ENCODE data around the gene SPATA2. TPM values are rescaled to one million over a fixed set of nuclear protein-coding genes. Genes with fewer than 3 reads are reported as not detected.
"Not testable (repeated sequence)": the region's sequence is repeated elsewhere in the genome, so short reads cannot be mapped to it uniquely, and the experiment has no call there.

Gene SPATA2
- 1 to 10 TPM; 7.6 to 7.7 TPM for total RNA-seq

GRCh38 chr20:49915380-49916145, at the start of gene SPATA2:
Gene SPATA2 (minus strand): TSS chr20:49915529. CDS start chr20:49908490, 7,039 bp downstream.
- H3K27ac Mint-ChIP-seq, result peak within 1 kb of the TSS; percentile 100
- ChIA-PET POLR2A (interaction anchor here (0.5 to 1.9 kb wide), 6 partner anchors 17 to 978 kb away, joined by 3 to 9 read pairs (median 3); partner anchors contain the start of gene RNF114), CTCF (interaction anchor here (0.8 to 2.3 kb wide), 7 partner anchors 11 to 307 kb away, joined by 3 to 8 read pairs (median 4); no protein-coding TSS in a partner anchor)
- H3K36me3 Mint-ChIP-seq (ENCODE audit: low read depth), result no peaks in the 10 kb centered on the region
- H3K27me3 Mint-ChIP-seq (ENCODE audit: low read depth), result no peaks in the 10 kb centered on the region
- H3K4me3 Mint-ChIP-seq, result peak within 1 kb of the TSS; percentile 99
- ATAC-seq (peak; percentile 84), DNase-seq (peak; percentile 95)
- H3K4me1 Mint-ChIP-seq (ENCODE audit: low read depth), result peaks cover 31% of the 10 kb centered on the region
- H3K9me3 Mint-ChIP-seq (ENCODE audit: insufficient read depth), result no peaks in the 10 kb centered on the region

- H3K4me1 Mint-ChIP-seq (ENCODE audit: low read depth), result no peaks in the 10 kb centered on the region
- no peaks in the 10 kb centered on the region for H3K9me3 Mint-ChIP-seq (ENCODE audit: insufficient read depth)
- ChIA-PET POLR2A (no interaction called here), CTCF (interaction anchor here (0.7 to 1.3 kb wide), 2 partner anchors 110 to 124 kb away, joined by 3 read pairs; no protein-coding TSS in a partner anchor)
- ATAC-seq, result no peak
- H3K27ac Mint-ChIP-seq, result no peak overlapping the region
- H3K4me3 Mint-ChIP-seq, result no peak overlapping the region
- DNase-seq, result no peak
- no peaks in the 10 kb centered on the region for H3K27me3 Mint-ChIP-seq (ENCODE audit: low read depth)
- H3K36me3 Mint-ChIP-seq (ENCODE audit: low read depth), result peaks cover 13% of the 10 kb centered on the region
These were observed 46.1 kb upstream of the SPATA2 start for GRCh38 chr20:49961413-49961812.

DNA sequence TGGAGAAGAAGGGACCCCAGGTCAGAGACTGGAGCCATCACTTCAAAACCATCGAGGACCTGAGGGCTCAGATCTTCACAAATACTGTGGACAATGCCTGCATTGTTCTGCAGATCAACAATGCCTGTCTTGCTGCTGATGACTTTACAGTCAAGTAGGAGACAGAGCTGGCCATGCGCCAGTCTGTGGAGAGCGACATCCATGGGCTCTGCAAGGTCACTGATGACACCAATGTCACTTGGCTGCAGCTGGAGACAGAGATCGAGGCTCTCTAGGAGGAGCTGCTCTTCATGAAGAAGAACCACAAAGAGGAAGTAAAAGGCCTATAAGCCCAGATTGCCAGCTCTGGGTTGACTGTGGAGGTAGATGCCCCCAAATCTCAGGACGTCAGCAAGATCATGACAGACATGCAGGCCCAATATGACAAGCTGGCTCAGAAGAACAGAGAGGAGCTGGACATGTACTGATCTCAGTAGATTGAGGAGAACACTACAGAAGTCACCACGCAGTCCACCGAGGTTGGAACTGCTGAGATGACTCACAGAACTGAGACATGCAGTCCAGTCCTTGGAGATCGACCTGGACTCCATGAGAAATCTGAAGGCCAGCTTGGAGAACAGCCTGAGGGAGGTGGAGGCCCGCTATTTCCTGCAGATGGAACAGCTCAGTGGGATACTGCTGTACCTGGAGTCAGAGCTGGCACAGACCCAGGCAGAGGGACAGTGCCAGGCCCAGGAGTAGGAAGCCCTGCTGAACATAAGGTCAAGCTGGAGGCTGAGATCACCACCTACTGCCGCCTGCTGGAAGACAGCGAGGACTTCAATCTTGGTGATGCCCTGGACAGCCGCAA, 42.0 kb upstream of the SPATA2 start:
- H3K36me3 Mint-ChIP-seq (ENCODE audit: low read depth), result peaks cover 34% of the 10 kb centered on the region
- H3K27ac Mint-ChIP-seq; DNase-seq; H3K27me3 Mint-ChIP-seq (ENCODE audit: low read depth); POLR2A ChIA-PET; H3K4me3 Mint-ChIP-seq; ATAC-seq; H3K4me1 Mint-ChIP-seq (ENCODE audit: low read depth); H3K9me3 Mint-ChIP-seq (ENCODE audit: insufficient read depth): not testable (repeated sequence)
- CTCF ChIA-PET, result interaction anchor here (1.3 kb wide), 1 partner anchor 129 kb away, joined by 3 read pairs; no protein-coding TSS in a partner anchor

DNA sequence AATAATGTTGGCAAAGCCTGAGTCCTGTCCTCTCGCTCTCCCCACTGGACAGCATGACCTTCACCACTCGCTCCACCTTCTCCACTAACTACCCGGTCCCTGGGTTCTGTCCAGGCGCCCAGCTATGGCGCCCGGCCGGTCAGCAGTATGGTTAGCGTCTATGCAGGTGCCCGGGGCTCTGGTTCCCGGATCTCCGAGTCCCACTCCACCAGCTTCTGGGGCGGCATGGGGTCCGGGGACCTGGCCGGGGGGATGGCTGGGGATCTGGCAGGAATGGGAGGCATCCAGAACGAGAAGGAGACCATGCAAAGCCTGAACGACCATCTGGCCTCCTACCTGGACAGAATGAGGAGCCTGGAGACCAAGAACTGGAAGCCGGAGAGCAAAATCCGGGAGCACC, 41.4 kb upstream of the SPATA2 start:
- DNase-seq (no peak), ATAC-seq (no peak)
- CTCF ChIA-PET, result interaction anchor here (1.3 kb wide), 1 partner anchor 129 kb away, joined by 3 read pairs; no protein-coding TSS in a partner anchor
- peaks cover 38% of the 10 kb centered on the region for H3K36me3 Mint-ChIP-seq (ENCODE audit: low read depth)
- POLR2A ChIA-PET, result no interaction called here
- H3K4me3 Mint-ChIP-seq, result no peak overlapping the region
- H3K27me3 Mint-ChIP-seq (ENCODE audit: low read depth), result no peaks in the 10 kb centered on the region
- H3K27ac Mint-ChIP-seq, result no peak overlapping the region
- H3K4me1 Mint-ChIP-seq (ENCODE audit: low read depth), result no peaks in the 10 kb centered on the region
- no peaks in the 10 kb centered on the region for H3K9me3 Mint-ChIP-seq (ENCODE audit: insufficient read depth)

DNA sequence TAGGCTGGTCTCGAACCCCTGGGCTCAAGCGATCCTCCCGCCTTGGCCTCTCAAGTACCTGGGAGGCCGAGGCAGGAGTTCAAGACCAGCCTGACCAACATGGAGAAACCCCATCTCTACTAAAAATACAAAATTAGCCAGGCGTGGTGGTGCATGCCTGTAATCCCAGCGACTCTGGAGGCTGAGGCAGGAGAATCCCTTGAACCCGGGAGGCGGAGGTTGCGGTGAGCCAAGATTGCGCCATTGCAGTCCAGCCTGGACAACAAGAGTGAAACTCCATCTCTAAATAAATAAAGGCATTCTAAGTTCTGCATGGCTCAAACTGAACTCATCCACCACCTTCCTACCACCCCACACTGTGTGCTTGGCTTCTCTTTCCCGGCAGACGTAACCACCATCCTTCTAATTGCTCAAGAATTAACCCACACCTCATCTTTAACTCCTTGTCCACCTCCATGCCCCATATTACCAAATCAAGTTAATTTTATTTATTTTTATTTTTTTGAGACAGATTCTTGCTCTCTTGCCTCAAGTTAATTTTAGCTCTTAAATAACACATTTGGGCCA, 40.6 kb upstream of the SPATA2 start:
- H3K36me3 Mint-ChIP-seq (ENCODE audit: low read depth), result peaks cover 45% of the 10 kb centered on the region
- H3K4me3 Mint-ChIP-seq; H3K4me1 Mint-ChIP-seq (ENCODE audit: low read depth); POLR2A ChIA-PET; DNase-seq; CTCF ChIA-PET; H3K9me3 Mint-ChIP-seq (ENCODE audit: insufficient read depth); H3K27me3 Mint-ChIP-seq (ENCODE audit: low read depth); H3K27ac Mint-ChIP-seq; ATAC-seq: not testable (repeated sequence)

- ChIA-PET POLR2A (no interaction called here), CTCF (no interaction called here)
- no peak overlapping the region for H3K4me3 Mint-ChIP-seq
- H3K27me3 Mint-ChIP-seq (ENCODE audit: low read depth), result no peaks in the 10 kb centered on the region
- H3K27ac Mint-ChIP-seq, result no peak overlapping the region
- ATAC-seq, result no peak
- no peaks in the 10 kb centered on the region for H3K4me1 Mint-ChIP-seq (ENCODE audit: low read depth)
- peaks cover 52% of the 10 kb centered on the region for H3K36me3 Mint-ChIP-seq (ENCODE audit: low read depth)
- no peaks in the 10 kb centered on the region for H3K9me3 Mint-ChIP-seq (ENCODE audit: insufficient read depth)
- no peak for DNase-seq
These were observed 39.8 kb upstream of the SPATA2 start for GRCh38 chr20:49955167-49955566.

DNA sequence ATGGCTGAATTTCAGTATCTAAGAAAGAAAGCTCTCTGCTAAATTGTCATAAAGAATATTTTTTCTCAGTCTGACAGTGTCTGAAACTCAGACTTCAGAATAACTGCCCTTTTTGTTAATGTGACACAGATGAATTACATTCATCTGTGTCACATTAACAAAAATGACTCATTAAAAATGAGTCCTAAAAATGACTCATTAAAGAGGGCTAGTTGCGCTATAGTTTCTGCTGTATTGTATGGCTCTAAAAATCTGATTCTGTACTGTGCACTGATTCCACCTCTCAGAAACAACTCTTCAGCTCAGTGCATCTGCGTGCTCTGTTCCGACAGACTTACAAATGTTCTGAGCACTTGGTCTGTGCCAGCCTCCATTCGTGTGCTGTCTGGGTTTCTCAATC, 35.8 kb upstream of the SPATA2 start:
- POLR2A ChIA-PET, result no interaction called here
- Mint-ChIP-seq H3K36me3 (ENCODE audit: low read depth) (peaks cover 69% of the 10 kb centered on the region), H3K9me3 (ENCODE audit: insufficient read depth) (no peaks in the 10 kb centered on the region), H3K4me3 (no peak overlapping the region), H3K27ac (no peak overlapping the region), H3K27me3 (ENCODE audit: low read depth) (no peaks in the 10 kb centered on the region), H3K4me1 (ENCODE audit: low read depth) (peaks cover 2% of the 10 kb centered on the region)
- CTCF ChIA-PET, result interaction anchor here (1.6 to 1.8 kb wide), 2 partner anchors 28 to 120 kb away, joined by 6 read pairs; no protein-coding TSS in a partner anchor
- DNase-seq (no peak), ATAC-seq (no peak)

DNA sequence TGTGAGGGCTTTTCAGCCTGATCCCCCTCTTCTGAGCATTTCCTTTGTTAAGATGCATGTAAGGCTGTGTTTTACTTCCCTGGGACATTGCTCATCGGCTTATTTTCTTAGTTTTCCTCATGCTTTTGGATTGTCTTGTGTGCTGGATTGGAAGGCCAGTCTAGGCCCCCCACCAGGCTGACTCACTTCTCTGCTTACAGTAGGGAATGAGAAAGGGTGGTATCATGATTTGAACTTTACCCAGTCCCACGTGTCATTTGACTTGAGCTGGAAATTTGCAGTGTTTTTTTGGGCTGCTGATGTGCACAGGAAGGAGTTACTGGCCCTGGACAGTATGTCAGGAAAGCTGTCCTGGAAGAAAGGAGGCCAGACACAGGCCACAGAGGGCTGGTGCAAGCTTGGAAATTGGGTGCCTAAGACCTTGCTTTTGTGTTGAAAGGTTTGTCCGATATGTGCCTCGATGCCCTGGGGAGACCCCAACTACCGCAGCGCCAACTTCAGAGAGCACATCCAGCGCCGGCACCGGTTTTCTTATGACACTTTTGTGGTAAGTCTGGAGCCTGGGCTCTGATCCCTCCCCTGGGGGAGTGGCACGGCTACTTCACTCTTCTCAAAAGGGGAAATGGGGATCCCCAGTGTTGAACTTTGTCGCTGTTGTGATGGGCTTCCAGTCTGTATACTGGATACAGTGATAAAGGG, 33.6 kb upstream of the SPATA2 start:
- POLR2A ChIA-PET, result interaction anchor here (0.5 kb wide), 1 partner anchor 22 kb away, joined by 4 read pairs; no protein-coding TSS in a partner anchor

DNA sequence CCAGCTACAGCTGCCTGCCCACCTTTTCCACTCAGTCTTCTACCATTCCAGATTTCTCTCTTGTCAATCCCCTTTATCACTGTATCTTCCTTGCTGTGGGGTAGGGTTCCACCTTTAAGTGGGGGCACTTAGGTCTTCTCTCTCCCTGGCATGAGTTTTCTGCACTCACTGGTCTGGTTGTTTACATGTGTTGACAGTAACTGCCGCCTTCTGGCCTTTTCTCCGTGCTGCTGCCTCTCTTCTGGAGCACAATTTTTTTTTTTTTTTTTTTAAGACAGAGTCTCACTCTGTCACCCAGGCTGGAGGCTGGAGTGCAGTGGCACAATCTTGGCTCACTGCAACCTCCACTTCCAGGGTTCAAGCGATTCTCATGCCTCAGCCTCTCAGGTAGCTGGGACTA, 32.8 kb upstream of the SPATA2 start:
- ChIA-PET POLR2A (no interaction called here), CTCF (no interaction called here)
- ATAC-seq, result no peak
- Mint-ChIP-seq H3K36me3 (ENCODE audit: low read depth) (peaks cover 75% of the 10 kb centered on the region), H3K4me3 (no peak overlapping the region), H3K27ac (no peak overlapping the region), H3K27me3 (ENCODE audit: low read depth) (no peaks in the 10 kb centered on the region), H3K4me1 (ENCODE audit: low read depth) (peaks cover 11% of the 10 kb centered on the region), H3K9me3 (ENCODE audit: insufficient read depth) (no peaks in the 10 kb centered on the region)
- DNase-seq, result no peak

More for the DNA sequence above, 33.6 kb upstream of the SPATA2 start:
- Mint-ChIP-seq H3K36me3 (ENCODE audit: low read depth) (peaks cover 75% of the 10 kb centered on the region), H3K4me3 (no peak overlapping the region), H3K9me3 (ENCODE audit: insufficient read depth) (no peaks in the 10 kb centered on the region), H3K4me1 (ENCODE audit: low read depth) (peaks cover 11% of the 10 kb centered on the region), H3K27me3 (ENCODE audit: low read depth) (no peaks in the 10 kb centered on the region), H3K27ac (no peak overlapping the region)
- DNase-seq, result no peak
- CTCF ChIA-PET, result no interaction called here
- ATAC-seq, result no peak

DNA sequence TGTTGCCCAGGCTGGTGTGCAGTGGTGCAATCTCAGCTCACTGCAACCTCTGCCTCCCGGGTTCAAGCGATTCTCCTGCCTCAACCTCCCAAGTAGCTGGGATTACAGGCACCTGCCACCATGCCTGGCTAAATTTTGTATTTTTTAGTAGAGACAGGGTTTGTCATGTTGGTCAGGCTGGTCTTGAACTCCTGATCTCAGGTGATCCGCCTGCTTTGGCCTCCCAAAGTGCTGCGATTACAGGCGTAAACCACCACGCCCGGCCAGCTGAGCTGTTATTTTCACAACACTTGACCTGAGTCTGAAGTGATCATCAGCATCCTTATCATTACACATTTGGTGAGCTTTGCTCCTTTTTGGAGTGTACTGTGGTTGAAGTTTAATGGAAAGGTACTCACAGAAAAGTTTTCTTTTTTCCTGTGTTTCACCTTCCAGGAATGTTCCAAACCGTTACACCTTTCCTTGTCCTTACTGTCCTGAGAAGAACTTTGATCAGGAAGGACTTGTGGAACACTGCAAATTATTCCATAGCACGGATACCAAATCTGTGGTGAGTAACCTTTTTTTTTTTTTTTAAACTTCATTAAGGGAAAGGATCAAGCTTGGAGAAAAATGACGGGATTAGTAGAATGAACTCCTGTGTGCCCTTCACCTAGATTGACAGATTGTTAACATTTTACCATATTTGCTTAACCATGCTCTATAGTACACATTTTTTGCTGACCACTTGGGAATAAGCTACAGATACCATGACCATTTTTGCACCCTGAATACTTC, 30.6 kb upstream of the SPATA2 start:
- POLR2A ChIA-PET, result interaction anchor here (1.8 kb wide), 1 partner anchor 9 kb away, joined by 9 read pairs; the partner anchor contains the start of gene RNF114
- Mint-ChIP-seq H3K4me3 (no peak overlapping the region), H3K27ac (no peak overlapping the region), H3K4me1 (ENCODE audit: low read depth) (peaks cover 12% of the 10 kb centered on the region), H3K9me3 (ENCODE audit: insufficient read depth) (no peaks in the 10 kb centered on the region), H3K27me3 (ENCODE audit: low read depth) (no peaks in the 10 kb centered on the region), H3K36me3 (ENCODE audit: low read depth) (peaks cover 68% of the 10 kb centered on the region)
- CTCF ChIA-PET, result interaction anchor here (0.6 to 1.7 kb wide), 5 partner anchors 8 to 404 kb away, joined by 3 to 6 read pairs (median 4); no protein-coding TSS in a partner anchor
- ATAC-seq, result no peak
- DNase-seq, result no peak

All from activated CD8-positive, alpha-beta T cell treated with anti-CD3 and anti-CD28 coated beads, Interleukin-2, amount 10 ng/mL, durations not matched to agents 7 days and 5 days (primary cell).